Measurements from ENCODE around the gene NPIPB8.
"Not testable (repeated sequence)": the region's sequence is repeated elsewhere in the genome, so short reads cannot be mapped to it uniquely, and the experiment has no call there.

NPIPB8 gene

GRCh38 chr16:28616636-28617035 is 21.2 kb upstream of the NPIPB8 start:
- no peak for DNase-seq (ENCODE audit: insufficient read length, low spot score)
- no peak for FAIRE-seq
- TF ChIP-seq SPI1 (IDR thresholded peaks at IDR 0.05; ENCODE audit: low read depth, low read length) (no peak), POLR2A (IDR thresholded peaks at IDR 0.05; ENCODE audit: low read depth, low read length) (no peak), POLR2AphosphoS5 (IDR thresholded peaks at IDR 0.05; ENCODE audit: low read depth, low read length) (no peak), TAF1 (IDR thresholded peaks at IDR 0.05; ENCODE audit: low read depth, low read length) (no peak), PAX5 (IDR thresholded peaks at IDR 0.05; ENCODE audit: insufficient read depth, low read length, severe bottlenecking) (no peak)

- FAIRE-seq (no peak), DNase-seq (ENCODE audit: insufficient read length, low spot score) (no peak)
- TF ChIP-seq POLR2A (IDR thresholded peaks at IDR 0.05; ENCODE audit: low read depth, low read length): no peak
- TF ChIP-seq POLR2AphosphoS5 (IDR thresholded peaks at IDR 0.05; ENCODE audit: low read depth, low read length): no peak
- no peak for TF ChIP-seq POU2F2 (IDR thresholded peaks at IDR 0.05; ENCODE audit: low read depth, low read length)
- no peak for TF ChIP-seq PAX5 (IDR thresholded peaks at IDR 0.05; ENCODE audit: insufficient read depth, low read length, severe bottlenecking)
- TF ChIP-seq SPI1 (IDR thresholded peaks at IDR 0.05; ENCODE audit: low read depth, low read length): no peak
- TF ChIP-seq TAF1 (IDR thresholded peaks at IDR 0.05; ENCODE audit: low read depth, low read length): no peak
Observed at GRCh38 chr16:28617874-28618273, 20.0 kb upstream of the NPIPB8 start.

GRCh38 chr16:28620316-28620715 is 17.5 kb upstream of the NPIPB8 start:
- DNase-seq (ENCODE audit: insufficient read length, low spot score); FAIRE-seq: not testable (repeated sequence)

GRCh38 chr16:28621481-28622155 is 16.2 kb upstream of the NPIPB8 start:
- DNase-seq (ENCODE audit: insufficient read length, low spot score) (no peak), FAIRE-seq (no peak)
- no peak for TF ChIP-seq PAX5 (IDR thresholded peaks at IDR 0.05; ENCODE audit: insufficient read depth, low read length, severe bottlenecking)

- FAIRE-seq; DNase-seq (ENCODE audit: insufficient read length, low spot score): not testable (repeated sequence)
Observed at GRCh38 chr16:28622532-28623171, 15.2 kb upstream of the NPIPB8 start.

- TF ChIP-seq POLR2AphosphoS5 (IDR thresholded peaks at IDR 0.05; ENCODE audit: low read depth, low read length) (no peak), POLR2A (IDR thresholded peaks at IDR 0.05; ENCODE audit: low read depth, low read length) (no peak), PAX5 (IDR thresholded peaks at IDR 0.05; ENCODE audit: insufficient read depth, low read length, severe bottlenecking) (no peak), TAF1 (IDR thresholded peaks at IDR 0.05; ENCODE audit: low read depth, low read length) (no peak), SPI1 (IDR thresholded peaks at IDR 0.05; ENCODE audit: low read depth, low read length) (no peak)
- FAIRE-seq (peak; percentile 85), DNase-seq (ENCODE audit: insufficient read length, low spot score) (peak; percentile 60)
Observed at GRCh38 chr16:28623172-28623711, 14.6 kb upstream of the NPIPB8 start.

- not testable (repeated sequence) for DNase-seq (ENCODE audit: insufficient read length, low spot score); FAIRE-seq
Observed at GRCh38 chr16:28630905-28631304, 7.0 kb upstream of the NPIPB8 start.

- FAIRE-seq; DNase-seq (ENCODE audit: insufficient read length, low spot score): not testable (repeated sequence)
Observed at GRCh38 chr16:28636093-28636823, 1.6 kb upstream of the NPIPB8 start.

GRCh38 chr16:28638359-28638758 is 494 bp downstream of the NPIPB8 start:
- not testable (repeated sequence) for FAIRE-seq; DNase-seq (ENCODE audit: insufficient read length, low spot score)

- not testable (repeated sequence) for DNase-seq (ENCODE audit: insufficient read length, low spot score); FAIRE-seq
- TF ChIP-seq SPI1 (IDR thresholded peaks at IDR 0.05; ENCODE audit: low read depth, low read length): peak; percentile 57
Observed at GRCh38 chr16:28639959-28640358, 2.1 kb downstream of the NPIPB8 start.

- not testable (repeated sequence) for FAIRE-seq; DNase-seq (ENCODE audit: insufficient read length, low spot score)
Observed at GRCh38 chr16:28666264-28666663, 28.4 kb downstream of the NPIPB8 start.

- FAIRE-seq; DNase-seq (ENCODE audit: insufficient read length, low spot score): not testable (repeated sequence)
Observed at GRCh38 chr16:28667480-28667879, 29.6 kb downstream of the NPIPB8 start.

GRCh38 chr16:28668199-28668598 is 30.3 kb downstream of the NPIPB8 start:
- DNase-seq (ENCODE audit: insufficient read length, low spot score); FAIRE-seq: not testable (repeated sequence)

- FAIRE-seq; DNase-seq (ENCODE audit: insufficient read length, low spot score): not testable (repeated sequence)
Observed at GRCh38 chr16:28688327-28688952, 50.6 kb downstream of the NPIPB8 start.

GRCh38 chr16:28689425-28689824 is 51.6 kb downstream of the NPIPB8 start:
- FAIRE-seq; DNase-seq (ENCODE audit: insufficient read length, low spot score): not testable (repeated sequence)

- FAIRE-seq; DNase-seq (ENCODE audit: insufficient read length, low spot score): not testable (repeated sequence)
Observed at GRCh38 chr16:28691722-28692121, 53.9 kb downstream of the NPIPB8 start.
